ENCODE measurements around the gene DERL3. TPM values are rescaled to one million over a fixed set of nuclear protein-coding genes. Genes with fewer than 3 reads are reported as not detected.

Gene DERL3
- total RNA-seq, 2 experiments from 2014 or later: 0.66 to 0.98 TPM

GRCh38 chr22:23803001-23803819 is 35.6 kb downstream of the DERL3 start:
- Histone ChIP-seq H3K27me3 (ENCODE audit: control insufficient read depth in 1 of 2, insufficient read depth in 2 of 2, low read length in 2 of 2) (no peaks in the 10 kb centered on the region), H3K27ac (ENCODE audit: low read depth in 1 of 2, low read length in 2 of 2) (no peak overlapping the region), H3K36me3 (ENCODE audit: insufficient read depth, low read length) (peaks cover 68% of the 10 kb centered on the region), H3K4me3 (ENCODE audit: low read length) (no peak overlapping the region), H3K9me3 (ENCODE audit: control insufficient read depth in 1 of 2, insufficient read depth in 1 of 2, low read length in 2 of 2) (no peaks in the 10 kb centered on the region), H3K4me1 (ENCODE audit: insufficient read depth, low read length) (no peaks in the 10 kb centered on the region)
- Mint-ChIP-seq H3K4me1 (ENCODE audit: low read depth) (no peaks in the 10 kb centered on the region), H3K4me3 (no peak overlapping the region), H3K36me3 (ENCODE audit: low read depth) (peaks cover 87% of the 10 kb centered on the region), H3K27me3 (no peaks in the 10 kb centered on the region), H3K9me3 (no peaks in the 10 kb centered on the region), H3K27ac (no peak overlapping the region)
- POLR2A ChIA-PET: no interaction called here
- TF ChIP-seq, protein P1, sequence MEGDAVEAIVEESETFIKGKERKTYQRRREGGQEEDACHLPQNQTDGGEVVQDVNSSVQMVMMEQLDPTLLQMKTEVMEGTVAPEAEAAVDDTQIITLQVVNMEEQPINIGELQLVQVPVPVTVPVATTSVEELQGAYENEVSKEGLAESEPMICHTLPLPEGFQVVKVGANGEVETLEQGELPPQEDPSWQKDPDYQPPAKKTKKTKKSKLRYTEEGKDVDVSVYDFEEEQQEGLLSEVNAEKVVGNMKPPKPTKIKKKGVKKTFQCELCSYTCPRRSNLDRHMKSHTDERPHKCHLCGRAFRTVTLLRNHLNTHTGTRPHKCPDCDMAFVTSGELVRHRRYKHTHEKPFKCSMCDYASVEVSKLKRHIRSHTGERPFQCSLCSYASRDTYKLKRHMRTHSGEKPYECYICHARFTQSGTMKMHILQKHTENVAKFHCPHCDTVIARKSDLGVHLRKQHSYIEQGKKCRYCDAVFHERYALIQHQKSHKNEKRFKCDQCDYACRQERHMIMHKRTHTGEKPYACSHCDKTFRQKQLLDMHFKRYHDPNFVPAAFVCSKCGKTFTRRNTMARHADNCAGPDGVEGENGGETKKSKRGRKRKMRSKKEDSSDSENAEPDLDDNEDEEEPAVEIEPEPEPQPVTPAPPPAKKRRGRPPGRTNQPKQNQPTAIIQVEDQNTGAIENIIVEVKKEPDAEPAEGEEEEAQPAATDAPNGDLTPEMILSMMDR (IDR thresholded peaks at IDR 0.05): no peak
- DNase-seq (no peak), ATAC-seq (ENCODE audit: poor library complexity) (no peak)
- intact Hi-C loops (cut with DNase I, micrococcal nuclease): no loop called here
- CTCF ChIA-PET: no interaction called here

DNA sequence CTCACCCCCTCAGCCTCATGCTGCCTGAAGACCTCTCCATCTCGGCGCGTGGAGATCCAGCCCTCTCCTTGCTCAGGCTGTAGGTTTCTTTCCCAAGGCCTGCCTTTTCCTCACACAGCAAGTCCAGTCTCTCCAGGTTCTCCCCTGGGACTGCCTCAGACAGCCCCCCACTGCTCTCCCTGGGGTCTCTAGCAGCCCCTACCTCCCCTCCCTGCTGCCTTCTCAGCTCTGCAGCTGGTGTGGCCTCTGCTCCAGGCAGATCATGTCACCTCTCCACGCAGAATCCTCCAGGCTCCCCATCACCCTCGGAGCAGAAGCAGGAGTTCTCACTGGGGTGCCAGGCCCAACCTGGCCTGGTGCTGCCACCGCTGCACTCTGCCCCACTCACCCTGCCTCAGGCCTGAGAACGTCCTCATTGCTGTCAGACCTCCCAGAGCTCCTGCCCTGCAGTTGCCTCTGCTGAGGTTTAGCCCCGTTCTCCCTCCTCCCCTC is 36.9 kb downstream of the DERL3 start:
- Histone ChIP-seq H3K27ac (ENCODE audit: low read depth in 1 of 2, low read length in 2 of 2) (no peak overlapping the region), H3K27me3 (ENCODE audit: control insufficient read depth in 1 of 2, insufficient read depth in 2 of 2, low read length in 2 of 2) (no peaks in the 10 kb centered on the region), H3K4me1 (ENCODE audit: insufficient read depth, low read length) (no peaks in the 10 kb centered on the region), H3K9me3 (ENCODE audit: control insufficient read depth in 1 of 2, insufficient read depth in 1 of 2, low read length in 2 of 2) (no peaks in the 10 kb centered on the region), H3K36me3 (ENCODE audit: insufficient read depth, low read length) (peaks cover 71% of the 10 kb centered on the region), H3K4me3 (ENCODE audit: low read length) (no peak overlapping the region)
- no peak overlapping the region for H3K4me3 Mint-ChIP-seq
- DNase-seq: no peak
- no peak for ATAC-seq (ENCODE audit: poor library complexity)
- intact Hi-C loops (cut with DNase I, micrococcal nuclease): no loop called here
- H3K9me3 Mint-ChIP-seq: no peaks in the 10 kb centered on the region
- H3K4me1 Mint-ChIP-seq (ENCODE audit: low read depth): no peaks in the 10 kb centered on the region
- ChIA-PET POLR2A (interaction anchor here (1.1 to 1.2 kb wide), 2 partner anchors 10 to 27 kb away, joined by 3 read pairs; no protein-coding TSS in a partner anchor), CTCF (no interaction called here)
- H3K27ac Mint-ChIP-seq: no peak overlapping the region
- H3K27me3 Mint-ChIP-seq: no peaks in the 10 kb centered on the region
- peaks cover 84% of the 10 kb centered on the region for H3K36me3 Mint-ChIP-seq (ENCODE audit: low read depth)
- TF ChIP-seq, protein P1 (IDR thresholded peaks at IDR 0.05): no peak

DNA sequence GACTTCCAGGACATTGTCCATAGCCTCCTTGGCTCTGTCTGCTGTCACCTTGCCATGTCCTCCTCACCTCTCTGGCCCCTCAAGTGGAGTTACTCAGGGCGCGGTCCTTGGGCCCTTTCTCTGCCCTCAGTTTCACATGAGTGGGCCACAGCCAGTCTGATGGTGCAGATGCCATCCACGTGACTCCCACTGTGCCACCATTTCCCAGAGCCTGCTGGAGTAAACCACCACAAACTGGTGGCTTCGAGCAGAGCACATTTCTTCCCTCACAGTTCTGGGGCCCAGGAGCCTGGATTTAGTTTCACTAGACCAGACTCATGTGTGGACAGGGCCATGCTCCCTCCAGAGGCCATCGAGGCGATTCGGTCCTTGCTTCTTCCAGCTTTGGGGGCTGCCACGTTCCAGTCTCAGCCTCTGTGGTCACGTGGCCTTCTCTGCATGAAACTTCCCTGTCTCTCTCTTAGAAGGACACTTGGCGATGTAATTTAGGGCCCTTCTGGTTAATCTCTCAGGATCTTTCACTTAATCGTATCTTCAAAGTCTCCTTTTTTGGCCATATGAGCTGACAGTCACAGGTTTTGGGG is 37.5 kb downstream of the DERL3 start:
- H3K4me3 Mint-ChIP-seq: no peak overlapping the region

More for the DNA sequence above, 37.5 kb downstream of the DERL3 start:
- ChIA-PET POLR2A (interaction anchor here (1.1 to 1.2 kb wide), 2 partner anchors 10 to 26 kb away, joined by 3 read pairs; no protein-coding TSS in a partner anchor), CTCF (no interaction called here)
- H3K36me3 Mint-ChIP-seq (ENCODE audit: low read depth): peaks cover 85% of the 10 kb centered on the region
- no peaks in the 10 kb centered on the region for H3K27me3 Mint-ChIP-seq
- Histone ChIP-seq H3K4me1 (ENCODE audit: insufficient read depth, low read length) (no peaks in the 10 kb centered on the region), H3K27ac (ENCODE audit: low read depth in 1 of 2, low read length in 2 of 2) (no peak overlapping the region), H3K9me3 (ENCODE audit: control insufficient read depth in 1 of 2, insufficient read depth in 1 of 2, low read length in 2 of 2) (no peaks in the 10 kb centered on the region), H3K27me3 (ENCODE audit: control insufficient read depth in 1 of 2, insufficient read depth in 2 of 2, low read length in 2 of 2) (no peaks in the 10 kb centered on the region), H3K4me3 (ENCODE audit: low read length) (no peak overlapping the region), H3K36me3 (ENCODE audit: insufficient read depth, low read length) (peaks cover 73% of the 10 kb centered on the region)
- intact Hi-C loops (cut with DNase I, micrococcal nuclease): no loop called here
- ATAC-seq (ENCODE audit: poor library complexity) (no peak), DNase-seq (no peak)
- TF ChIP-seq, protein P1 (IDR thresholded peaks at IDR 0.05): no peak
- no peaks in the 10 kb centered on the region for H3K9me3 Mint-ChIP-seq
- H3K4me1 Mint-ChIP-seq (ENCODE audit: low read depth): no peaks in the 10 kb centered on the region
- H3K27ac Mint-ChIP-seq: no peak overlapping the region
